ENCODE measurements around the gene MAPT.

GRCh38 chr17:45935710-45936509 is 41.6 kb downstream of the MAPT start:
- TF ChIP-seq CTCF (IDR thresholded peaks at IDR 0.05; ENCODE audit: borderline replicate concordance, extremely low read depth, low read length, poor library complexity, severe bottlenecking) = no peak
- TF ChIP-seq EZH2 (IDR thresholded peaks at IDR 0.05; ENCODE audit: borderline replicate concordance, low read depth, low read length, severe bottlenecking) = no peak
